IPS DF 4.7 (cell line): ENCODE measurements around the gene CEP55.
A peak's percentile ranks its signal among the peaks of the same experiment; 100 is the strongest.
"Not testable (repeated sequence)": the region's sequence is repeated elsewhere in the genome, so short reads cannot be mapped to it uniquely, and the experiment has no call there.

ENCODE experiments used
- DNase-seq: peaks from one replicate; pipeline ENCODE4 v3.0.0-alpha.2; 2013; ENCODE audit warnings: low spot score; ENCODE audit errors: extremely low read depth

CEP55 gene

GRCh38 chr10:93509816-93510215 is 13.4 kb downstream of the CEP55 start:
- no peak for DNase-seq

- DNase-seq, result no peak
Observed at GRCh38 chr10:93512565-93512964, 16.2 kb downstream of the CEP55 start.

- DNase-seq, result no peak
Observed at GRCh38 chr10:93513091-93513490, 16.7 kb downstream of the CEP55 start.

GRCh38 chr10:93514521-93514920 is 18.1 kb downstream of the CEP55 start:
- DNase-seq, result no peak

- no peak for DNase-seq
Observed at GRCh38 chr10:93515071-93516005, 18.9 kb downstream of the CEP55 start.

GRCh38 chr10:93516006-93516380 is 19.6 kb downstream of the CEP55 start:
- DNase-seq, result no peak

GRCh38 chr10:93518531-93518930 is 22.1 kb downstream of the CEP55 start:
- no peak for DNase-seq

- no peak for DNase-seq
Observed at GRCh38 chr10:93535293-93535692, 38.9 kb downstream of the CEP55 start.

- not testable (repeated sequence) for DNase-seq
Observed at GRCh38 chr10:93540871-93541270, 44.5 kb downstream of the CEP55 start.

- DNase-seq, result no peak
Observed at GRCh38 chr10:93541402-93542357, 45.3 kb downstream of the CEP55 start.

GRCh38 chr10:93542358-93542791 is 46.0 kb downstream of the CEP55 start:
- no peak for DNase-seq

GRCh38 chr10:93546995-93547394 is 50.6 kb downstream of the CEP55 start:
- DNase-seq, result not testable (repeated sequence)

- DNase-seq, result no peak
Observed at GRCh38 chr10:93547522-93547921, 51.1 kb downstream of the CEP55 start.

GRCh38 chr10:93548376-93549071 is 52.1 kb downstream of the CEP55 start:
- no peak for DNase-seq

- DNase-seq, result no peak
Observed at GRCh38 chr10:93550606-93551005, 54.2 kb downstream of the CEP55 start.

GRCh38 chr10:93552780-93553179 is 56.4 kb downstream of the CEP55 start:
- DNase-seq, result no peak

- no peak for DNase-seq
Observed at GRCh38 chr10:93553482-93554315, 57.3 kb downstream of the CEP55 start.

- DNase-seq, result no peak
Observed at GRCh38 chr10:93554316-93554663, 57.9 kb downstream of the CEP55 start.

- DNase-seq, result peak; percentile 62
Observed at GRCh38 chr10:93554760-93555432, 58.5 kb downstream of the CEP55 start.

- no peak for DNase-seq
Observed at GRCh38 chr10:93559490-93559889, 63.1 kb downstream of the CEP55 start.
